Amniotic epithelial cell (primary cell): ENCODE results near the gene ZWILCH.
"Not testable (repeated sequence)": the region's sequence is repeated elsewhere in the genome, so short reads cannot be mapped to it uniquely, and the experiment has no call there.

Experiments used
- DNase-seq: peaks from one replicate; pipeline ENCODE4 v3.0.0-alpha.2; 2010; ENCODE audit warnings: low read depth

The ZWILCH gene

DNA sequence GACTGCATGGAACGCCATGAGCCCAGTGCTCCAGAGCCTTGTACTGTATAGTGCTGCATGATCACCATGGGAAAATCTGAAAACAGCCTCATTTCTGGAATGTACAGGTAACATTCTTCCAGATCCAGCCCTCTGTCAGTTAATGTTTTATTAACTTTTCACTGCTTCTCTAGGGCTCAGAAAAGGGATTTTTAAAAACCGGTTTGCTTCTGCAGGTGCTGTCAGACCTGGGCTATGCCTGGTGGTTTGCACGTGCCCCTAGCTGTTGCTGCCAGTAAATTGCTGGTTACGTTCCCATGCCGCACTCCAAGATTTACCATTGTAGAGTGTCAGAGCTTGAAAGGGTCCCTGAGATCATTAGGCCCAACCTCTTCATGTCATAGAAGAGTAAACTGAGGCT, 16.6 kb upstream of the ZWILCH start:
- DNase-seq: no peak

DNA sequence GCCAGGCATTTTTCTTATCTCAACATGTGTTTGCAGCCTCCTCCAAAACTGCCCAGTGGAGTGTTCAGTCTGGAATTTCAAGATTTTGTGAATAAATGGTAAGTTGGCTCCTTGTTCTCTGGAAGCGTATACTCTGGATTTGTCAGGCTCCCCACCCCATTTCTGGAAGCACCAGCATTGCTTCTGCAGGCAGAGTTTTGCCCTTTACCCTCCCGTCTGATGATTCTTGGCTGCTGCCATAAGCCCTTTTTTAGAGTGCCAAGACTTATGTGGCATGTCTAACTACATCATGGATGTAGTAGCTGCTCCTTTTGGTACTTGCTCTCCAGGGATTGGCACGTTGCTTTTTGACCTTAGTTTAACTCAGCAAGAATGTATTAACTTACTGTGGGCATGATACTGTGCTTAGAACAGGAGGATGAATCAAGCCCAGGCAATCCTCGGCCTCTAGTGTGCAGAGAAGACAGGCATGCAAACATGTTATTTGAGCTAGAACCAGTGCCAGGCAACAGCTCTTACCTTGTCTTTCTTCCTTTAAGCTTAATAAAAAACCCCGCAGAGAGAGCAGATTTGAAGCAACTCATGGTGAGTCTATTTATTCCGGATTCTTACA, 15.8 kb upstream of the ZWILCH start:
- DNase-seq: no peak

DNA sequence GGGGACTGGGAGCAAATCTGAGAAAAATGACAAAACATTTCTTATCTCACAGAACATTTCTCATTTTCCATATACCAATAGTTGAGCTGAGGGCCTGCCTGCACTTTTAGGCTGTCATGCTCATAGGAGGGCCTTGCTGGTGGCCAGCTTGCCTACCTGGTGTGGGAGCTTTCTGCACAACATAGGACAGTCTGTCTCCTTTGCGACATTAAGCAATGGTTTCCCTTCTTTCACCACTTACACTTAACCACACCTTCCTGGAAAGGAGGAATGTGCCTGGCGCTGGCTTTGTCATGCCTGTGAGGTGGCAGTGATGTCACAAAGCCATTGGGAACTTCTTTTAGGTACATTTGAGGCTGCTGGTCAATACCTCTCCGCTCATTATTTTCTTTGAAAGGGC, 13.3 kb upstream of the ZWILCH start:
- no peak for DNase-seq

DNA sequence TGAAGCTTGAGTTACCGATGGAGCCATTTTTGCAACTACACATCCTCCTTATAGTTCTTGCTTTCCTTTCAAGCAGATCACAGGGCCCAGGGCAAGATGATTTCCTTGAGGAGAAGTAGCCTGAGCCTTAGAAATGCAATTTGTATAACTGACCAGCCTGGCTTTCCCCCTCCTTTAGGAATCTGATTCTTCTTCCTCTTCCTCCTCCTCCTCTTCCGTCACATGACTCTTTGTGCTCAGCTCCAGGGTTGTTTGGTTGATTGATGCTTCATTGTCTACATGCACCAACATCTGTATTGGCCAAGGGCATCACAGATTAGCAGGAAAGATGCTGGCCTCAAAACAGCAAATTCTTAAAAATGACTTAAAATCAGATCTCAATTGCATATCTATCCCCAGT, 10.9 kb upstream of the ZWILCH start:
- no peak for DNase-seq

DNA sequence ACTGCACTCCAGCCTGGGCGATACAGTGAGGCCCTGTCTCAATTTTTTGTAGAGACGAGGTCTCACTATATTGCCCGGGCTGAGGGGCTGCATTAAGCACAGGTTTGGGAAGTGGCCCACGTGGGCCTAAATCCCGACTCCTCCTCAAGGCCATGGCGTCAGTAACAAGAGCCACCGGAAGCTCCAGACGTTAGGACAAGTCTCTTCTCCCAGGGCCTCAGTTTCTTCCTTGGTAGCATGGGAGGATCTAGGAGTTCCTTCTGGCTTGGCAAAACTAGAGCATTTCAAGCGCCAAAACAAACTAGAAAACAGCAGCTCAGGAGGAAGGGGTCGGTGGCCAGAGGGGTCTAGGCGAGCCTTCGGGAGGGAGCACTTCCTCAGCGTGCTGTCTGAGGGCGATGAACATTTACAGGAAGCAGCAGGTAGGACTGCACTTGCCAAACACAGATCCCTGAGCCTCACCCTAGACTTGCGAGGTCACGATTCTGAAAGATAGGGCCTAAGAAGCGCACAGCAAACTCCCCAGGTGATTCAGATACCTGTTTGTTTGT, 8.1 kb upstream of the ZWILCH start:
- DNase-seq: no peak

DNA sequence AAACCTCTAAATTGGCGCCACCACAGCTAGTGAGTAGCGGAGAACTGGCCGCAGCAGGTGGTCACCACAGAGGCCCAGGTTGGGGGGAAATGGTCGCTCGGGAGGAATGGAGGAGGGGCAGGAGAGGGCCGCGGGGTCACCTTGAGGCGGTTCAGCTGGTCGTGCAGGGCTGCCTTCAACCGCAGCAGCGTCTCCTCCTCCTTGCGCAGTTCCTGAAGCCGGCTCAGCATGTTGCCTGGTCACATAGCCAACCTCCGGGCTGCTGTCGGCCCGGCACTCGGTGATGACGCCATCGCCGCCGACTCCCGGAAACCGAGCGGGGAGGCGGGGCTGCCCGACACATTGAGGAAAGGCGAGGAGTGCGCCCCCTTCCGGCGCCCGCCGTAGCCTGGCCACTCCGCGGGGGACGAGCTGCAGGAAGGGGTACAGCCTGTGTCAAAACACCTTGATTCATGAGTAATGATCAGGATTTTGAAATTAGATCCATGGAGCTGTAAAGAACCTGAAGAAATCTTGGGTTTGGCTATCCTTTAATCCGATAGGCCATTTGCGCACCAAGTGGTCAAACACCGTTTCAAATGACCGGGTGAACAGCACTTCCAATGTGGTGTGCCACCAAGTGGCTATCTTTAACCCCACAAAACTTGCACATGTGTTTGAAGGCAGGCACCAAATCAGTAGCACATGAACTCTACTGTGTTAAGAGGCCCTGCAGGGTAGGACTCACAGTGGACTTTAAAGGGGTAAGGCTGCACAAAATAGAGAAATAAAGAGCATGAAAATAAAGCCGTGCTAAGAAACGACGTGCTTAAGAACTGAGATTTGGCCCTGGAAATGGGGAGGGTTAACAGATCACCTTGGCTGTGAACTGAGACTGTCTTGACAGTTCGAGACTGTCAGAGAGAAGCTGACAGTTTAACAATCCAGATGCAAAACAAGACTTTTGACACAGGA, 7.3 kb upstream of the ZWILCH start, which contains the start of gene SNAPC5:
Gene SNAPC5, minus strand, starts transcription at position 261 of the 954 bp plus-strand sequence. Its CDS starts 31 bp downstream, at position 230.
- peak; percentile 89 for DNase-seq

DNA sequence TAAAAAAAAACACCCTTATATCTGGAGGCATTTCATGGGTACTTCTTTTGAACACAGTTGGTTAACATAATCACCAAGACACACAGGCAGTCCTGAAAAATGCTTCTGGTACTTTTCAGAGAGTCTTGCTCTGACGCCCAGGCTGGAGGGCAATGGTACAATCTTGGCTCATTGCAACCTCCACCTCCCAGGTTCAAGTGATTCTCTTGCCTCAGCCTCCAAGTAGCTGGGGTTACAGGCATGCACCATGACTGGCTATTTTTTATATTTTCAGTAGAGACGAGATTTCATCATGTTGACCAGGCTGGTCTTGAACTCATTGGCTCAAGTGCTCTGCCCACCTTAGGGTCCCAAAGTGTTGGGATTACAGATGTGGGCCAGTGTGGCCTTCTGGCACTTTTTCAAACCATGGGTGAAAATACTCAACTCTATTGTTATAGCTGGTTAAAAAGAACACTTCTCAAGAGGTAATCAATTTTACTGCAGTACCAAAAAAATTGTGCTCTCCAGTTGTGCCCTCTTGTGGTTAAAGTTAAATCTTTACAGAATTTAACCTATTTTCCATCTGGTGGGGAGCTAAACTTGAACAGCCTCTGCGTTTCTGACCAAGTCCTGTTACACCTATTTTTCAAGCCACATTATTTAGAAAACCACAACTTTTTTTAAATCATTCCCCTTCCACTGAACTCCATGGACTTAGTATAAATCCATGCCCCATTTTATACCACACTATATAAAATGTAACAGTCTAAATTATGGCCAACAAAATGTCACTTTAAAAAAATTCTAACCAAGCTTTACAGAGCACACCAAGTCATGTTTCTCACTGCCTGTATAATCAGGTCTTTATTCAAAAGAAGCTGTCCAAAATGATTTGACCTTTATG, 6.4 kb upstream of the ZWILCH start:
- peak; percentile 36 for DNase-seq

DNA sequence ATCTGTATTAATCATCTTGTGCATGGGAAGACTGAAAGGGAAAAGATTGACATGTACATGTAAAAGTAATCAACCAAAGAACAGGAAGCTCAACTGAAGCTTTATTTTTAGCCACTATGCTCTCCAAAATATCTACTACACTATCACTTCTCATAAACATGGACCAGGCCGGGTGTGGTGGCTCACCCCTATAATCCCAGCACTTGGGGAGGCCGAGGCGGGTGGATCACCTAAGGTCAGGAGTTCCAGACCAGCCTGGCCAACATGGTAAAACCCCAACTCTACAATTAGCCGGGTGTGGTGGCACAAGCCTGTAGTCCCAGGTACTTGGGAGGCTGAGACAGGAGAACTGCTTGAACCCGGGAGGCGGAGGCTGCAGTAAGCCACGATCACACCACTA, 4.8 kb upstream of the ZWILCH start:
- not testable (repeated sequence) for DNase-seq

DNA sequence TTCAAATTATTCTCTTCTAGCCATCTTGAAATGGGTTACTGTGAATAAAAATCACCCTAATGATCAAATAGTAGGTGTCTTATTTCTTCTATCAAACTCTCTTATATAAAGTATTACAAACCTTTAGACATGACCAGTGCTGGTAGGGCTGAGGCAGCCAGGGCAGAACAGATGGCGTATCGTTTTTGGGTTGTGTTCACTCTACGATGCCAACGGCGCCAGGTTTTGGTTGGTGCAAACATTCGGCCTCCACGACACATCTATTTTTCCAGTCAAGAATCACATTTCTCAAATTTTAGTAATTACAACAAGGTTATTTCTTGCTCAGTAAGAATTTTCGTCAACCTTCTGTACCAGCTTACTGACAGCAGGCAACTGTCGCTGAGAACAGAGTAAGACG, 2.6 kb upstream of the ZWILCH start:
- DNase-seq: no peak

DNA sequence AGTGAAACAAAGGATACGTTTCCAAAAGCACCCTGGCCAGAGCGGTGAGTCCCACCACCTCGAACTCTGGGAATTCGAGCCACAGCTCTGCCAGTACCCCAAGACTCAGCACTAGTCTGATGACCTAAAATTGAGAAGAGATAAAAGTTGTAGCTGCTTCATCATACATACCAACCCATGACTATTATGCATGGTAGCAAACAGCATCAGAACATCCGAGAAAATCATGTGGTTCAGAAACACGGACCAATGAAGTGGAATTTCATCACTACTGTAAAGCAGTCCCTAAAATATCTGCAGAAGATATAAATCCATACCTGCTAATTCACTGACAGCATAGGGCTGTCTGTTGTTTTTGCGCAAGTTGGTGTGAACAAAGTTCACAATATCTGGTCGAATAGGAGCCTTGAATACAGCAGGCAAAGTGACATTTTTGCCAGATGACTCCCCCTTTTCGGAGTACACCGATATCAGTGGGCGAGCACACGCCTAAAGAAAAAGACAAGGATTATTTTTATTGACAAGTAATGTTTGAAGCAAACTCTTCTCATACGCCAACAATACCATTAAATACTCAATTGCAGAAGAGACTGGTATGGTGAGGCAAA, 2.0 kb upstream of the ZWILCH start:
- DNase-seq: peak; percentile 68

DNA sequence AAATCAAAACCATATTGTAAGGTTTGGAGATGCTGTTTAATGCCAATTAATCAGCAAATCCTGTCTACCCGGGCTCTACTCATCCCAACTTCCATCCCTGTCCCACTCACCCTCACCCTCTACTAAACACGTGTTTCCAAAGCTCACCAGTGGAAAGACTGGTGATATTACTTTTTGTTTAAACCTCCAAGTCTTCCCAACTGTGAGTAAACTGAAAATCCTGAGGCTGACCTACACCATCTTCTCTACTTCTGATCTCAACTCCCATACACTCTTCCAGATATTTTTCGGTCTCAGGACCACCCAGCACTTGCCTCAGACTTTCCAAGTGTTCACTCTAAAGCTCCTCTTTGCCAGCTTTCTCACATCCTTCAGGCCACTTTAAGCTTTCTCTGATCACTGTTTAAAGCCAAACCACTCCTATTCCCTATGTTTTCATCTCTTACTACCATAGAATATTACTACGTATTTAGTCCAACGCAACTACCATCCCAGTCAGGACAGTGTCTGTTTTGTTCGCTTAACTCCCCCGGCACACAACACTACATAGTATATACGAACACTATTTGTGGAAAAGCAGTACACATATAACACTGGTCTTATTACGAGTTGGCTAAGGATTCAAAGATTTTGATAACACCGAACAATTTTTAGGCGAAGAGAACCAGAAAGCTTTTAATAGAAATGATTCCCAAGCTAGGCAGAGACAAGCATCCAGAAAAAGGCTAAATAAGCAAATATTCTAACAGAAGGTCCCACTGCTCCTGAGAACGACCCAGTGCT, 1.2 kb upstream of the ZWILCH start:
- DNase-seq: no peak

DNA sequence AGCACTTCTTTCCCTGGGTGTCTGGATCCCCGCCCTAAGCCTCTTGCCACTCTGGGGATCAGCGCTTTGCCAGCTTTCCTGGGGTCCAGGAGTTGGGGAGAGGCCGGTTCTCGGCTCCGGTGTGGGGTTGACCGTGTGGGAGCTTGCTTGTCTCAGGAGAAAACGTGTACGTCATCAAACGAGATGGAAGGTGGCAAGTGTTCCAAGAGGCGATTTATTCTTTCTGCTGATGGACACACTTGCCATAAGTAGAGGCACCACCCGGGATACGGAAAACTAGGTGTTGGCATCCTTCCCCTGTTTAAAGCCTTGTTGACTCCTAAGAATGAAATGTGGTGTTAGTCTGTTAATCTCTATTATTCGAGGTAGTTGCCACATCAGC, 295 bp downstream of the ZWILCH start:
- DNase-seq: peak; percentile 55

DNA sequence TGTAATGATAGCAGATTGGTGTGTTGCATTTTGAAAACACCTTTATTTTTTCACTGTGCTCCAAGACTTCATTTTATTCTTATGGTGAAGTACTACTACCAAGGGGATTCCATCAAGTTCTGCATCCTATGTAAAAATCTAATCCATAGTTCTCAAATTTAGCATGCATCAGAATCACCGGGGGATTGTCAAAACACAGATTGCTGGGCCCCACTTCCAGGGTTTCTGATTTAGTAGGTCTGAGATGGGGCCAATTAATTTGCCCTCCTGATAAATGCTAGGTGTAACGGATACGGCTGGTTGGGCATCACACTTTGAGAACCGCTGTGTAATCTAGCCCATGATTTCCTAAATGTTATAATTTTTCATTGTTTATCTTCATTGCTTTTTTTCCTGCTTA, 692 bp downstream of the ZWILCH start:
- no peak for DNase-seq

DNA sequence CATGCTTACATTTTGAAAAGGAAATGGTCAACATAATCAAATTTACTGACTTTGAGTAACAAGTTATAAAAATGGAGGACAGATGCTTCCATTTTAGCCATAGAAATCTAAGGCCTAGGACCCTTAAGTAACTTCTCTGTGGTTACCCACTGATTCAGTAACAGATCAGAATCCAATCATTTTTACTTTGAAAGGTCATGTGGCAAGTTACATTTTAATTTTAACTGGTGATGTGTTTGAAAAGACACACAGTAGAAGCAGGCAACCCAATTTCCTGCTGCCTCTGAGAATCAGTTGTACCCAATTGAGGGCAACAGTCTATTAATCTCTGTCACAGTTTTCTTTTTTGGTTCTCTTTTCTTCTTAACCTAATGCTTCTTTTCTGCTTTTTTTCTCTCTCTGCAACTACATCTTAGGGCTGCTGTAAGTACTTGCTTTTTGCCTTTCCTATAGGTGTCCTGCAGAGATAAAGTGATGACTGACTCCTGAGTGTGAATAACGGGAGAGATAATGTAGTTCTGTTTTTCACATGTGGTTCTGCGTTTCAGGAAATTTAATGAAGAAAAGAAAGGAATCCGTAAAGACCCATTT, 3.3 kb downstream of the ZWILCH start:
- DNase-seq: no peak

DNA sequence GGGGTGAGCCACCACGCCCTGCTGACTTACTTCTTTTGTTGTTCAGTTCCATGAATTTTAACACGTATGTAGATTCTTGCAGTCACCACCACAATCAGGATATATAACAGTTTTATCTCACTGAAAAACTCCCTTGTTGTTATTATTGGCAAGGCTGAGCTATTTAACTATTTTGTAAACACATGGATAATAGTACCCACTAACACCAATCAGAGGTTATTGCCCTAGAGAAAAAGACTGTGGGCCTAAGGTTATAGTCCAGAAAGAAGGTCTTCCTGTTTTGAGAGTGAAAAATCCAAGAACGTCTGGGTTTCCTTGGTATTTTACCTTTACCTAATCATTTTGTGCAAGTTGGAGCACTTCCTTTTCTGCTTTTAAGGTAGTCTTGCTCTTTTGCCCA, 9.5 kb downstream of the ZWILCH start:
- DNase-seq: no peak

DNA sequence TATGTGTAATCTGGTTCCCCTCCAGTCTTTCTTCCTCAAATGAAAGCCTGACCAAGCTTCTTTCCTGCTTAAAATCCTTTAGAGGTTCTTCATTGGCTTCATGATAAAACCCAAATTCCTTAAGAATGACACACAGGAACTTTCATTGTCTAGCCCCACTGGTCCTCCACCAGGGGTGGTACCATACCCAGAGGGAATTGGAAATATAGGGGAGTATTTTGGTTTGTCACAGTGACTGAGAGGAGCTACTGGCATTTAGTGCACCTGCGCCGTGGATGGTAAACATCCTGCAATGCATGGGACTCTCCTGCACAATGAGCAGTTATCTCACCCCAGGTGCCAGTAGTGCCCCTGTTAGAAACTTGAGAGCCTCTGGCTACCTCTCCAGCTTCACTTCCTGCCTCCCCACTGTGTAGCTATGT, 10.8 kb downstream of the ZWILCH start:
- no peak for DNase-seq

DNA sequence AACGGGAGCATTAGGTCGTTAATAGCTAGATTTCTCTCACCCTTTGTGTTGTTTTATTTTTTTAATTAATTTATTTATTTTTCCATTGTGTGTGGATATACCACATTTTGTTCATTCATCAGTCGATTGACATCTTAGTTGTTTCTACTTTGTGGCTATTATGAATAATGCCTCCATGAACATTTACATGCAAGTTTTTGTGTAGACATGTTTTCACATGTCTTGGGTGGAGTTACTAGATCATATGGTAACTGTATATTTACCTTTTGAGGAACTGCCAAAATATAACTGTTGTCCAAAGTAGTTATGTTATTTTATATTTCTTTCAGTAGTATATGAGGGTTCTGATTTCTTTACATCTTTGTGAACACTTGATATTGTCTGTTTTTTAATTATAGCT, 18.8 kb downstream of the ZWILCH start:
- no peak for DNase-seq

DNA sequence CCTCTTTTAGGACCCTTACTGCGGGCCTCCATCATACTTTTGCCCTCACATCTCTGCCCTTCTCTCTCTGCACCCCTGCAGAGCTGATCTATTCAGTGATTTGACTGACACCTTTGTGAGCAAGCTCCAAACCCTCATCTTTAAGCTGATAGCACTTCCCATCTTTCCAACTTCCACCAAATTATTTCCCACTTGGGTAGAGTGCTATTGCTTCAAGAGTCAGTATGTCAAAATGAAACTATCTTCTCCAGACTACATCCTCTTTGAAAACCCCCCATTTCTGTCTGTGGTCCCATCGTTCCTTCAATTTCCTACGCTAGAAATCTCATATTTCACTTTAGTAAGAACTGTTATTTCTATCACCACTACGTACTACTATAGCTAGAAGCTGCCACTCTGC, 19.7 kb downstream of the ZWILCH start:
- no peak for DNase-seq

DNA sequence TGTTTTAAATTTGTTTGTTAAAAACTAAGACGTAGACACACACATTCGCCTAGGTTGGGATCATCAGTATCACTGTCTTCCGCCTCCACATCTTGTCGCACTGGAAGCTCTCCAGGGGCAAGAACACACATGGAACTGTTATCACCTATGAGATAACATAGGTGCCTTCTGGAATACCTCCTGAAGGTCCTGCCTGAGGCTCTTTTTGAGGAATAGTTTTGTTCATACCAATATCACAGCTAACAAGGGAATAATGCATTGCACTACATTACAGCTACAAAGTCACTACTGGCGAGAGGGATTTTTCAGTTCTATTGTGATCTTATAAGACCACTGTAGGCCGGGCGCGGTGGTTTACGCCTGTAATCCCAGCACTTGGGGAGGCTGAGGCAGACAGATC, 29.9 kb downstream of the ZWILCH start:
- no peak for DNase-seq

DNA sequence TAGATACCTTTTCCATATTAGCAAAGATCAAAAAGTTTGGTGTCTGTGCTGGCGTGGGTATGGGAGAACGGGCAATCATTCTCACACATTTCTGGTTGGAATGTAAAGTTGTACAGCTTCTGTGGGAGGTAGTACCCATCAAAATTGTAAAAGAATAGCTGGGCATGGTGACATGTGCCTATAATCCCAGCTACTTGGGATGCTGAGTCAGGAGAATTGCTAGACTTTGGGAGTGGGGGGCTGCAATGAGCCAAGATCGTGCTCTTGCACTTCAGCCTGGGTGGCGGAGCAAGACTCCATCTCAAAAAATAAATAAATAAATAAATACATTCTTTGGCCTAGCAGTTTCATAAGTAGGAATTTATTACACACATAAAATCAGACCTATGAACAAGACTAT, 37.8 kb downstream of the ZWILCH start:
- DNase-seq: no peak

DNA sequence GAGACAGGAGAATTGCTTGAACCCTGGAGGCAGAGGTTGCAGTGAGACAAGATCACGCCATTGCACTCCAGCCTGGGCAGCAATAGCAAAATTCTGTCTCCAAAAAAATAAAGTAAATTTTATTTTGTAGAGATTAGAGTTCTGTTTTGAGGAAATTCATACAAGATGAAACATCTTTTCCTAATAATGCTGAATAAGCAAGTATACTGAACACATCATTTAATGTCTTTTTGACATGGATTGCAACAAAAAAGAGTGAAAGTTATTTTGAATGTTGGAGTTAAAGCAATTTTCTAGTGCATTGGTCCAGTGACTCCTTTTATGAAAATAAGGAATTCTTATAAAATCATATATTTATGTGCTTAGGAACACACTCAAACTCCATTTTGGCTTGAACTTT, 40.1 kb downstream of the ZWILCH start:
- no peak for DNase-seq
